OCI-LY7 (cell line): ENCODE data around the gene EXTL1. TPM values are rescaled to one million over a fixed set of nuclear protein-coding genes. Genes with fewer than 3 reads are reported as not detected.

Experiments used
- BruUV-seq: library from RNA; stranded (reverse); fragments of 400-500 nt; replicated peaks from 2 replicates; lab custom pipeline; 2021; lab: Mats Ljungman, UMichigan
- CTCF ChIA-PET: fragments of 300-600 bp; sonication (Branson Sonifier 250); formaldehyde crosslinking; loops from one replicate; lab custom pipeline; 2022; ENCODE audit warnings: antibody characterized with exemption; ENCODE audit not compliant: unreplicated experiment; lab: Charles Lee
- POLR2A ChIA-PET: fragments of 300-600 bp; sonication (Branson Sonifier 250); formaldehyde crosslinking; loops from one replicate; lab custom pipeline; 2022; ENCODE audit warnings: antibody characterized with exemption; lab: Charles Lee
- DNase-seq: peaks from one replicate; pipeline ENCODE4 v3.0.0-alpha.2; 2015; ENCODE audit warnings: low spot score
- H2AFZ ChIP-seq: fragments of 200-600 bp; sonication (generic), shearing (Covaris generic); 2 replicates; pipeline ENCODE4 v1.6.1; 2014; ENCODE audit warnings: mild to moderate bottlenecking, antibody characterized with exemption, low read length, moderate library complexity
- H3K27ac ChIP-seq: fragments of 200-600 bp; sonication (generic); 2 replicates; pipeline ENCODE4 v1.5.1; 2014; ENCODE audit warnings: mixed run types, low read depth, mild to moderate bottlenecking, moderate library complexity, low read length, inconsistent platforms; ENCODE audit not compliant: poor library complexity, severe bottlenecking
- H3K36me3 ChIP-seq: fragments of 200-600 bp; sonication (generic); 2 replicates; pipeline ENCODE4 v1.6.1; 2014; ENCODE audit warnings: mild to moderate bottlenecking, antibody characterized with exemption, low read length, moderate library complexity, mixed read lengths; ENCODE audit not compliant: insufficient read depth
- H3K4me1 ChIP-seq: fragments of 200-600 bp; sonication (generic); 2 replicates; pipeline ENCODE4 v1.5.1; 2014; ENCODE audit warnings: mild to moderate bottlenecking, low read length; ENCODE audit not compliant: insufficient read depth, poor library complexity, severe bottlenecking
- H3K4me2 ChIP-seq: fragments of 200-600 bp; sonication (generic); 2 replicates; pipeline ENCODE4 v1.6.1; 2014; ENCODE audit warnings: mild to moderate bottlenecking, low read length
- H3K4me3 ChIP-seq: fragments of 200-600 bp; sonication (generic); 2 replicates; pipeline ENCODE4 v1.5.1; 2014; ENCODE audit warnings: mild to moderate bottlenecking, low read depth, low read length; ENCODE audit not compliant: poor library complexity, severe bottlenecking
- H3K79me2 ChIP-seq: fragments of 200-600 bp; sonication (generic); 2 replicates; pipeline ENCODE4 v1.6.1; 2016; ENCODE audit warnings: low read depth, mild to moderate bottlenecking, low read length, moderate library complexity, mixed read lengths; ENCODE audit not compliant: insufficient read depth
- H3K9me2 ChIP-seq: fragments of 200-600 bp; sonication (generic); 2 replicates; pipeline ENCODE4 v1.6.1; 2016; ENCODE audit warnings: mild to moderate bottlenecking, low read length, mixed read lengths; ENCODE audit not compliant: insufficient read depth
- H3K9me3 ChIP-seq: fragments of 200-600 bp; sonication (generic); 2 replicates; pipeline ENCODE4 v1.6.1; 2014; ENCODE audit warnings: mild to moderate bottlenecking, mixed run types, low read length, mixed read lengths
- H4K20me1 ChIP-seq: fragments of 200-600 bp; sonication (generic); 2 replicates; pipeline ENCODE4 v1.6.1; 2014; ENCODE audit warnings: mild to moderate bottlenecking, antibody characterized with exemption, low read length, moderate library complexity, mixed read lengths; ENCODE audit not compliant: insufficient read depth
- EZH2phosphoT487 ChIP-seq: fragments of 200-600 bp; sonication (generic); IDR thresholded peaks from 2 replicates; pipeline ENCODE4 v1.6.1; 2018; ENCODE audit warnings: low read depth, borderline replicate concordance, mild to moderate bottlenecking, mixed run types, antibody characterized with exemption, low read length, moderate library complexity, mixed read lengths
- intact Hi-C: fragments of 100-400 bp; cut with micrococcal nuclease; formaldehyde crosslinking; loops from one replicate; pipeline ENCODE4 v1.10.0; 2022; ENCODE audit not compliant: unreplicated experiment
- total RNA-seq, 2 experiments: library from RNA; depleted of rRNA in 1 of 2; stranded (reverse); fragments of >200 nt in 1 of 2; shearing (Covaris generic) in 1 of 2; gene quantifications; 2 replicates each; pipeline ENCODE4 v1.2.3, GENCODE V29; 2014 to 2022
- TF ChIP-seq, protein P1 (sequence below): fragments of 200-600 bp; sonication (generic); conservative IDR thresholded peaks from 2 replicates; pipeline ENCODE4 v1.5.1; 2014; ENCODE audit warnings: mild to moderate bottlenecking, antibody characterized with exemption, low read length, moderate library complexity, mixed read lengths

EXTL1 gene
- total RNA-seq, 2 experiments from 2014 or later, result 0.67 TPM; not detected in 1

DNA sequence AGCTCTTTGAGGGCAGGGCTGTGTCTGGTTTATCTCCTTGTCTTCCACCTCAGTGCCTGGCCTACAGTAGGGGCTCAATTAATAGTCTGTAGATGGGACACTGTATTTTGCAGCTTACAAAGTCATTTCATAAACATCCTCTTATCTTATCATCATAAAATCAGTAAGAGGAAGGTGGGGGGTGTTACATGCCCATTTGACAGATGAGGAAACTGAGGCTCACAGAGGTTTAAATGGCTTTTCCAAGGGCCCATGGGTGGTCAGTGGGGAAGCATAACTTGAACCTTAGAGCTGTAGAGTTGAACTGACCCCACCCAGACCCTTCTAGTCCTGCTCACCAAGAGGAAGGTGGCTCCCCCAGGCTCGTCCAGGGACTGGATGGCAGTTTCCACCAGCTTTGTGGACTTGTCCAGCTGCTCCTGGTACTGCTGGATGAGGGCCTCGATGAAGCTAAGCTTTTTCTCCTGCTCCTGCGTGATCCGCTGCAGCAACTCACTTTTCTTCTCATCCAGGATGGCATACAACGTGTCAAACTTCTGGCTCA, 36.5 kb downstream of the EXTL1 start:
- TF ChIP-seq, protein P1, sequence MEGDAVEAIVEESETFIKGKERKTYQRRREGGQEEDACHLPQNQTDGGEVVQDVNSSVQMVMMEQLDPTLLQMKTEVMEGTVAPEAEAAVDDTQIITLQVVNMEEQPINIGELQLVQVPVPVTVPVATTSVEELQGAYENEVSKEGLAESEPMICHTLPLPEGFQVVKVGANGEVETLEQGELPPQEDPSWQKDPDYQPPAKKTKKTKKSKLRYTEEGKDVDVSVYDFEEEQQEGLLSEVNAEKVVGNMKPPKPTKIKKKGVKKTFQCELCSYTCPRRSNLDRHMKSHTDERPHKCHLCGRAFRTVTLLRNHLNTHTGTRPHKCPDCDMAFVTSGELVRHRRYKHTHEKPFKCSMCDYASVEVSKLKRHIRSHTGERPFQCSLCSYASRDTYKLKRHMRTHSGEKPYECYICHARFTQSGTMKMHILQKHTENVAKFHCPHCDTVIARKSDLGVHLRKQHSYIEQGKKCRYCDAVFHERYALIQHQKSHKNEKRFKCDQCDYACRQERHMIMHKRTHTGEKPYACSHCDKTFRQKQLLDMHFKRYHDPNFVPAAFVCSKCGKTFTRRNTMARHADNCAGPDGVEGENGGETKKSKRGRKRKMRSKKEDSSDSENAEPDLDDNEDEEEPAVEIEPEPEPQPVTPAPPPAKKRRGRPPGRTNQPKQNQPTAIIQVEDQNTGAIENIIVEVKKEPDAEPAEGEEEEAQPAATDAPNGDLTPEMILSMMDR, result no peak
- no peak for TF ChIP-seq EZH2phosphoT487
- Histone ChIP-seq H3K79me2 (no peaks in the 10 kb centered on the region), H3K9me3 (no peaks in the 10 kb centered on the region), H2AFZ (no peak overlapping the region), H3K36me3 (no peaks in the 10 kb centered on the region), H3K27ac (no peak overlapping the region), H3K9me2 (no peaks in the 10 kb centered on the region), H3K4me1 (no peaks in the 10 kb centered on the region), H4K20me1 (no peaks in the 10 kb centered on the region), H3K4me2 (no peak overlapping the region), H3K4me3 (no peak overlapping the region)
- no peak for DNase-seq
- ChIA-PET CTCF (no interaction called here), POLR2A (interaction anchor here (0.7 kb wide), 1 partner anchor 81 kb away, joined by 4 read pairs; no protein-coding TSS in a partner anchor)
- intact Hi-C loops, result no loop called here
- BruUV-seq, result no TSS peak

DNA sequence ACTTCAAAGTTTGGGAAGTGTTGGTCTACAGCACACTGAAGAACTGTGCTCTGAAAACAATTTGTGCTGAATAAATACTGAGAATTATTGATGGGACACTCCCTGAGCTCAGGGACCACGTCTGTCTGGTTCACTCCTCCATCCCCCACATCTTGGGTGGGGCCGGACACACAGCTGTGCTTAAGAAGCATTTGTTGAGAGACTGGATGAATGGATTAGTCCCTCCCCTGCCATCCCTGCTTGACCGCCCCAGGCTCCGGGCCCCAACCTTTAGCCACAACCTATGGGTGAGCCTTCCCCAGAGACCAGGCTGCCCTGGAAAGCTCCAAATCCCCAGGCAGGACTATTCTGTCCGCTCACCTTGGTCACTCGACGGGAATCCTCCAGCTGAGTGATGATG, 38.3 kb downstream of the EXTL1 start:
- CTCF ChIA-PET, result no interaction called here
- intact Hi-C loops, result no loop called here
- TF ChIP-seq EZH2phosphoT487, result no peak
- TF ChIP-seq, protein P1, result no peak
- POLR2A ChIA-PET, result interaction anchor here (0.6 kb wide), 1 partner anchor 1722 kb away, joined by 3 read pairs; no protein-coding TSS in a partner anchor
- BruUV-seq, result no TSS peak
- Histone ChIP-seq H3K9me2 (no peaks in the 10 kb centered on the region), H3K4me2 (no peak overlapping the region), H3K36me3 (no peaks in the 10 kb centered on the region), H3K4me1 (no peaks in the 10 kb centered on the region), H3K4me3 (no peak overlapping the region), H4K20me1 (no peaks in the 10 kb centered on the region), H3K27ac (no peak overlapping the region), H3K79me2 (no peaks in the 10 kb centered on the region), H2AFZ (no peak overlapping the region), H3K9me3 (no peaks in the 10 kb centered on the region)
- no peak for DNase-seq

DNA sequence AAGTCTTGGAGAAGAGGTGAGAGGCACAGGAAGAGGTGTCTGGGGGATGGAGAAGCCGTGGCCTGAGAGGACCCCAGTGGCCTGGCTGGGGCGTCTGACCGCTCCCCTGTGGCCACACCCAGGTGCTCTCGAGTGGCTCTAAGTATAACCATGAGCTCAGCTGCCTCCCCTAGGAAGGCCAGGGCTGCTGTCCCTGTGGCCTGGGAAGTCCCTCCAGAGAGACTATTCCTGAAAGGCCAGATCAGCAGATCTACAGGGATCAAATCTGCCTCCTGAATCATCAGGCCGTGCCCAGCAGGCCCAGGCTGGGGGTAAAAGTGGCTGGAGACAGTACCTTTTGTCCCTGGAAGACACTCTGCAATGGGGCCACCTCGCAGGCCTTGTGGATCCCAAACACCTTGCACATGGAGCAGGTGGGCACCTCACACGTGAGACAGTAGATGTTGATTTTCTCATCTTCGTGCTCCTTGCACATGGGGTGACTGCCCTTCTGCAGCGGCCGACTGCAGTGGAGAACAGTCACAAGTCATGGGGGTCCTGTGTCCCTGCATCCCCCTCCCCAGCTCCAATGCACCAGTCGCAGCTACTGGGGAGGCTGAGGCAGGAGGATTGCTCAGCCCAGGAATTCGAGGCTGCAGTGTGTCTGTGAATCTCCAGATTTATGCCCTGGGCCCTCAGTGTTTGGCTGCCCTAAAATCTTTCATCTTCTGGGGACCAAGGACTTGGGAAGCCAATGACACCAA, 39.4 kb downstream of the EXTL1 start:
- DNase-seq, result no peak
- H3K9me3 ChIP-seq, result no peaks in the 10 kb centered on the region
- no peak overlapping the region for H3K4me3 ChIP-seq
- no peaks in the 10 kb centered on the region for H3K79me2 ChIP-seq
- H3K4me2 ChIP-seq, result no peak overlapping the region
- no peak overlapping the region for H2AFZ ChIP-seq
- TF ChIP-seq, protein P1, result no peak
- TF ChIP-seq EZH2phosphoT487, result no peak
- no peaks in the 10 kb centered on the region for H3K9me2 ChIP-seq
- intact Hi-C loops, result no loop called here
- BruUV-seq, result no TSS peak
- no peaks in the 10 kb centered on the region for H3K36me3 ChIP-seq
- ChIA-PET CTCF (no interaction called here), POLR2A (no interaction called here)
- H3K4me1 ChIP-seq, result no peaks in the 10 kb centered on the region
- H4K20me1 ChIP-seq, result no peaks in the 10 kb centered on the region
- H3K27ac ChIP-seq, result no peak overlapping the region
